ENCODE results near the gene ROCK2. TPM values are rescaled to one million over a fixed set of nuclear protein-coding genes. Genes with fewer than 3 reads are reported as not detected.

The ROCK2 gene
- total and polyA plus RNA-seq, 9 of the 15 experiments (the other 6 are each of a cell fraction or from before 2014, with no cell fraction given), result 4.9 to 30.6 (median 14.3) TPM

- TF ChIP-seq ZNF780A (CRISPR knock-in tag; IDR thresholded peaks at IDR 0.05) (no peak), XRCC3 (IDR thresholded peaks at IDR 0.05) (no peak), MYBL2 (IDR thresholded peaks at IDR 0.05; ENCODE audit: low read depth) (no peak), MYBL2 (CRISPR knock-in tag; IDR thresholded peaks at IDR 0.05; ENCODE audit: borderline replicate concordance) (no peak), SIN3B (IDR thresholded peaks at IDR 0.05; ENCODE audit: low read depth) (no peak)
Measured at GRCh38 chr2:11239147-11239546, 105.3 kb downstream of the ROCK2 start (continued).

GRCh38 chr2:11237122-11237521, 107.3 kb downstream of the ROCK2 start:
- in situ Hi-C loops (cut with MboI), result loop anchor here (25.0 kb wide), 1 partner anchor 175 kb away; no protein-coding TSS in a partner anchor
- no peak for TF ChIP-seq ATF6 (CRISPR knock-in tag; IDR thresholded peaks at IDR 0.05)
- TF ChIP-seq ZNF449 (CRISPR knock-in tag; IDR thresholded peaks at IDR 0.05), result no peak
- TF ChIP-seq SAFB2 (IDR thresholded peaks at IDR 0.05; ENCODE audit: borderline replicate concordance, low read depth, low read length, severe bottlenecking), result no peak
- no peak for TF ChIP-seq MLX (CRISPR knock-in tag; conservative IDR thresholded peaks at IDR 0.05)
- no peak for TF ChIP-seq RBM22 (IDR thresholded peaks at IDR 0.05; ENCODE audit: low read depth, low read length, poor library complexity, severe bottlenecking)
- TF ChIP-seq NCOA1 (IDR thresholded peaks at IDR 0.05; ENCODE audit: low read depth), result no peak
- TF ChIP-seq ZNF766 (CRISPR knock-in tag; conservative IDR thresholded peaks at IDR 0.05), result no peak
- no peak for TF ChIP-seq NONO (IDR thresholded peaks at IDR 0.05; ENCODE audit: low read depth in 2 of 2, low read length in 1 of 2)
- no peak for TF ChIP-seq ZNF717 (CRISPR knock-in tag; IDR thresholded peaks at IDR 0.05)
- TF ChIP-seq ZNF408 (CRISPR knock-in tag; IDR thresholded peaks at IDR 0.05; ENCODE audit: low read depth), result no peak
- no peak for TF ChIP-seq THAP7 (CRISPR knock-in tag; IDR thresholded peaks at IDR 0.05)

More at GRCh38 chr2:11237122-11237521, 107.3 kb downstream of the ROCK2 start:
- H3K9me1 ChIP-seq (ENCODE audit: control insufficient read depth, insufficient read depth, low read length), result no peaks in the 10 kb centered on the region
- no peaks in the 10 kb centered on the region; the same call in 1 of the 2 replicates for H4K20me1 ChIP-seq (replicated peaks; ENCODE audit: control insufficient read depth, insufficient read depth, low read length)
- H3K4me1 ChIP-seq (replicated peaks in 1 of 2; ENCODE audit: control insufficient read depth in 2 of 2, insufficient read depth in 2 of 2, low read length in 2 of 2), result no peaks in the 10 kb centered on the region; a peak in 1 of 5 replicates
- WGBS (ENCODE audit: insufficient coverage, low coverage, missing lambda C conversion rate), result 73% methylated on average over 2 of the region's 2 CpGs
- H3K36me3 ChIP-seq (ENCODE audit: control insufficient read depth, insufficient read depth, low read length), result peaks cover 8% of the 10 kb centered on the region; the same call in 1 of the 3 replicates
- H3K27ac ChIP-seq (ENCODE audit: extremely low read depth, low read depth, low read length), result no peak overlapping the region
- no peak overlapping the region for H3K4me2 ChIP-seq (ENCODE audit: insufficient read depth, low read length)
- no TSS peak for BruUV-seq (replicated peaks)
- H3K79me2 ChIP-seq (ENCODE audit: control insufficient read depth, insufficient read depth, low read length), result peaks cover 8% of the 10 kb centered on the region
- no peak for DNase-seq (ENCODE audit: extremely low read depth in 1 of 4, low spot score in 3 of 4)
- H3K4me3 ChIP-seq, result no peak overlapping the region
- H2AFZ ChIP-seq (ENCODE audit: low read depth, low read length), result no peak overlapping the region
- H3K9ac ChIP-seq (ENCODE audit: insufficient read depth in 1 of 2, low read depth in 2 of 2, low read length in 2 of 2), result no peak overlapping the region
- ATAC-seq, result no peak
- no peaks in the 10 kb centered on the region for H3K27me3 ChIP-seq (ENCODE audit: control insufficient read depth in 2 of 2, insufficient read depth in 2 of 2, low read length in 2 of 2)
- ChIA-PET POLR2A (interaction anchor here (0.9 to 1.1 kb wide), 2 partner anchors 17 to 108 kb away, joined by 3 to 4 read pairs; partner anchors contain the start of gene ROCK2), CTCF (ENCODE audit: low intra/inter-chr PET ratio) (no interaction called here)
- H3K9me3 ChIP-seq (replicated peaks; ENCODE audit: control insufficient read depth, insufficient read depth, low read depth, low read length), result no peaks in the 10 kb centered on the region
- FAIRE-seq, result no peak
- intact Hi-C loops (cut with micrococcal nuclease), result loop anchor here (10.0 kb wide), 1 partner anchor 102 kb away; a partner anchor contains a TSS
